Gastrocnemius medialis (tissue), 4 donors: Measurements from ENCODE around the gene HTRA3.

Experiments
- POLR2A ChIP-seq, 2 donors: fragments of 450-650 bp; IDR thresholded peaks; one replicate each; pipeline ENCODE4 v1.6.1; 2017; ENCODE audit warnings: antibody characterized with exemption in 2 of 2, mild to moderate bottlenecking in 2 of 2, moderate library complexity in 2 of 2
- TF ChIP-seq, protein P1 (sequence below), 5 experiments: fragments of 450-650 bp in 3 of 5; fragments of 200-600 bp in 2 of 5; sonication (generic) in 2 of 5; IDR thresholded peaks in 4 of 5; conservative IDR thresholded peaks in 1 of 5; 1 replicate in 4 of 5; 2 replicates in 1 of 5; pipeline ENCODE4 v1.5.1; 2016 to 2019; ENCODE audit warnings: antibody characterized with exemption in 5 of 5, mild to moderate bottlenecking in 3 of 5, moderate library complexity in 3 of 5

DNA sequence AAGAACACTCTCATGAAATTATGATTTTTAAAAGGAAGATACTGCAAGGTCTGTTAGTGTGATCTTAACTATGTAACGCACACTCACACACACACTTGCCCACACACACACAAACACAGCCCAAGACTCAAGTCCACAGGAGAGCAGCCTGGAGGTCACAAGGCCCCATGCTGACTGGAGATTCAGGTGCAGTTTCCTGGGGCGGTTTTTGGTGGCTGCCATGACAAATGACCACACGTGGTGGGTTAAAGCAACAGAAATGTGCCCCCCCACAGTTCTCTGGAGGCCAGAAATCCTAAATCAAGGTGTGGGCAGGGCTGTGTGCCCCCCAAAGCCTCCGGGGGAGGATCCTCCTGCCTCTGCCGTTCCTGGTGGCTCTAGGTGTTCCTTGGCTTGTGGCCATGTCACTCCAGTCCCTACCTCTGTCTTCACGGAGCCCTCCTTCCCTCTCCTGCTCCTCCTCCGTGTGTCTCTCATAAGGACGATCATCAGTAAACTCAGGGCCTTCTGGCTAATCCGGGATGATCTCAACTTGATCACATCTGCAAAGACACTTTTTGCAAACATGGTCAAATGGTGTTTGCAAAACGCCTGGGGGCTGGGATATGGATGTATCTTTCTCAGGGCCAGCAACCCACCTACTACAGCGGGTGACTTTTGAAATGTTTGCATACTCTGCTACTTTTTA lies 9.7 kb upstream of the HTRA3 start:
- TF ChIP-seq, protein P1, sequence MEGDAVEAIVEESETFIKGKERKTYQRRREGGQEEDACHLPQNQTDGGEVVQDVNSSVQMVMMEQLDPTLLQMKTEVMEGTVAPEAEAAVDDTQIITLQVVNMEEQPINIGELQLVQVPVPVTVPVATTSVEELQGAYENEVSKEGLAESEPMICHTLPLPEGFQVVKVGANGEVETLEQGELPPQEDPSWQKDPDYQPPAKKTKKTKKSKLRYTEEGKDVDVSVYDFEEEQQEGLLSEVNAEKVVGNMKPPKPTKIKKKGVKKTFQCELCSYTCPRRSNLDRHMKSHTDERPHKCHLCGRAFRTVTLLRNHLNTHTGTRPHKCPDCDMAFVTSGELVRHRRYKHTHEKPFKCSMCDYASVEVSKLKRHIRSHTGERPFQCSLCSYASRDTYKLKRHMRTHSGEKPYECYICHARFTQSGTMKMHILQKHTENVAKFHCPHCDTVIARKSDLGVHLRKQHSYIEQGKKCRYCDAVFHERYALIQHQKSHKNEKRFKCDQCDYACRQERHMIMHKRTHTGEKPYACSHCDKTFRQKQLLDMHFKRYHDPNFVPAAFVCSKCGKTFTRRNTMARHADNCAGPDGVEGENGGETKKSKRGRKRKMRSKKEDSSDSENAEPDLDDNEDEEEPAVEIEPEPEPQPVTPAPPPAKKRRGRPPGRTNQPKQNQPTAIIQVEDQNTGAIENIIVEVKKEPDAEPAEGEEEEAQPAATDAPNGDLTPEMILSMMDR (IDR thresholded peaks at IDR 0.05 in 4 of 5, conservative IDR thresholded peaks at IDR 0.05 in 1 of 5), result no peak
- TF ChIP-seq POLR2A (IDR thresholded peaks at IDR 0.05), result no peak
